GM21360 (cell line): Measurements from ENCODE around the gene CMTM7.
A peak's percentile ranks its signal among the peaks of the same experiment; 100 is the strongest.

ENCODE experiments used
- ATAC-seq: cut with Tn5 transposase; IDR thresholded peaks from one replicate; pipeline ENCODE4 v1.9.1; 2021; ENCODE audit warnings: mild to moderate bottlenecking, moderate library complexity; ENCODE audit not compliant: unreplicated experiment

Gene CMTM7

GRCh38 chr3:32391643-32392535 lies at the start of gene CMTM7:
TSS of gene CMTM7 (plus strand) at chr3:32391853. CDS start at chr3:32391907, 54 bp downstream.
- no peak for ATAC-seq

GRCh38 chr3:32347343-32348125 lies 44.1 kb upstream of the CMTM7 start:
- no peak for ATAC-seq

- ATAC-seq, result no peak
Observed at GRCh38 chr3:32349184-32349583, 42.5 kb upstream of the CMTM7 start.

- ATAC-seq, result no peak
Observed at GRCh38 chr3:32352563-32352962, 39.1 kb upstream of the CMTM7 start.

GRCh38 chr3:32353351-32353750 lies 38.3 kb upstream of the CMTM7 start:
- no peak for ATAC-seq

GRCh38 chr3:32354362-32354778 lies 37.3 kb upstream of the CMTM7 start:
- no peak for ATAC-seq

GRCh38 chr3:32355751-32356291 lies 35.8 kb upstream of the CMTM7 start:
- ATAC-seq, result no peak

- ATAC-seq, result no peak
Observed at GRCh38 chr3:32359766-32360492, 31.7 kb upstream of the CMTM7 start.

GRCh38 chr3:32360493-32360827 lies 31.2 kb upstream of the CMTM7 start:
- ATAC-seq, result no peak

GRCh38 chr3:32366638-32367397 lies 24.8 kb upstream of the CMTM7 start:
- ATAC-seq, result peak; percentile 53

GRCh38 chr3:32367442-32367841 lies 24.2 kb upstream of the CMTM7 start:
- no peak for ATAC-seq

- no peak for ATAC-seq
Observed at GRCh38 chr3:32371461-32372212, 20.0 kb upstream of the CMTM7 start.

GRCh38 chr3:32372213-32372490 lies 19.5 kb upstream of the CMTM7 start:
- ATAC-seq, result no peak

GRCh38 chr3:32373276-32373675 lies 18.4 kb upstream of the CMTM7 start:
- no peak for ATAC-seq

GRCh38 chr3:32373844-32374243 lies 17.8 kb upstream of the CMTM7 start:
- ATAC-seq, result no peak

GRCh38 chr3:32374788-32375595 lies 16.7 kb upstream of the CMTM7 start:
- peak; percentile 66 for ATAC-seq

GRCh38 chr3:32375596-32375930 lies 16.1 kb upstream of the CMTM7 start:
- no peak for ATAC-seq

- ATAC-seq, result no peak
Observed at GRCh38 chr3:32376115-32376514, 15.5 kb upstream of the CMTM7 start.

- ATAC-seq, result no peak
Observed at GRCh38 chr3:32379831-32380500, 11.7 kb upstream of the CMTM7 start.
